ENCODE measurements around the gene CNGA2.

Gene CNGA2

GRCh38 chrX:151753313-151754046 lies 18.9 kb downstream of the CNGA2 start:
- peak; percentile 39 for DNase-seq

GRCh38 chrX:151754047-151754429 lies 19.5 kb downstream of the CNGA2 start:
- peak; percentile 73 for DNase-seq

GRCh38 chrX:151754641-151755215 lies 20.2 kb downstream of the CNGA2 start:
- DNase-seq = no peak

- DNase-seq = no peak
Observed at GRCh38 chrX:151759041-151759708, 24.6 kb downstream of the CNGA2 start.

- no peak for DNase-seq
Observed at GRCh38 chrX:151762802-151763201, 28.3 kb downstream of the CNGA2 start.

GRCh38 chrX:151763711-151764110 lies 29.2 kb downstream of the CNGA2 start:
- no peak for DNase-seq

- DNase-seq = no peak
Observed at GRCh38 chrX:151765026-151765425, 30.5 kb downstream of the CNGA2 start.

- no peak for DNase-seq
Observed at GRCh38 chrX:151771726-151772125, 37.2 kb downstream of the CNGA2 start.

GRCh38 chrX:151773434-151773833 lies 38.9 kb downstream of the CNGA2 start:
- DNase-seq = no peak

GRCh38 chrX:151774421-151774820 lies 39.9 kb downstream of the CNGA2 start:
- no peak for DNase-seq

GRCh38 chrX:151776181-151776731 lies 41.7 kb downstream of the CNGA2 start:
- no peak for DNase-seq

GRCh38 chrX:151776936-151777335 lies 42.4 kb downstream of the CNGA2 start:
- DNase-seq = no peak

- no peak for DNase-seq
Observed at GRCh38 chrX:151779258-151779657, 44.7 kb downstream of the CNGA2 start.

- no peak for DNase-seq
Observed at GRCh38 chrX:151780621-151781020, 46.1 kb downstream of the CNGA2 start.

GRCh38 chrX:151789179-151789800 lies 54.7 kb downstream of the CNGA2 start:
- peak; percentile 66 for DNase-seq

- DNase-seq = peak; percentile 39
Observed at GRCh38 chrX:151790481-151791160, 56.1 kb downstream of the CNGA2 start.

GRCh38 chrX:151791961-151792360 lies 57.4 kb downstream of the CNGA2 start:
- DNase-seq = no peak

- no peak for DNase-seq
Observed at GRCh38 chrX:151792505-151792904, 58.0 kb downstream of the CNGA2 start.

GRCh38 chrX:151793886-151794285 lies 59.3 kb downstream of the CNGA2 start:
- DNase-seq = no peak
